HepG2 (cell line): ENCODE measurements around the gene CFL1. TPM values are rescaled to one million over a fixed set of nuclear protein-coding genes. Genes with fewer than 3 reads are reported as not detected.

Experiments used
- BCL6 ChIP-seq: IDR thresholded peaks from 2 replicates; pipeline ENCODE4 v1.6.1; 2016; ENCODE audit warnings: missing genetic modification reagents, missing compliant biosample characterization
- CAMTA2 ChIP-seq: sonication (generic); formaldehyde crosslinking; IDR thresholded peaks from 2 replicates; pipeline ENCODE4 v1.4.0; 2020; ENCODE audit warnings: mild to moderate bottlenecking, missing genetic modification reagents, borderline replicate concordance
- GPN1 ChIP-seq: sonication (generic); formaldehyde crosslinking; IDR thresholded peaks from 2 replicates; pipeline ENCODE4 v1.5.1; 2020; ENCODE audit warnings: missing genetic modification reagents, borderline replicate concordance
- HDAC2 ChIP-seq: sonication (generic); formaldehyde crosslinking; IDR thresholded peaks from 2 replicates; pipeline ENCODE4 v1.4.0; 2020; ENCODE audit warnings: missing genetic modification reagents
- LBX2 ChIP-seq: sonication (generic); formaldehyde crosslinking; IDR thresholded peaks from 2 replicates; pipeline ENCODE4 v1.5.0; 2020; ENCODE audit warnings: missing genetic modification reagents, mild to moderate bottlenecking, borderline replicate concordance
- MLX ChIP-seq: IDR thresholded peaks from 2 replicates; pipeline ENCODE4 v1.6.1; 2016
- MXI1 ChIP-seq: IDR thresholded peaks from 3 replicates; pipeline ENCODE4 v1.6.1; 2012; ENCODE audit warnings: low read depth, low read length, inconsistent platforms, borderline replicate concordance
- SIN3A ChIP-seq: IDR thresholded peaks from 2 replicates; pipeline ENCODE4 v1.6.1; 2011; ENCODE audit warnings: low read depth, mild to moderate bottlenecking, control low read depth, low read length, borderline replicate concordance
- SMAD9 ChIP-seq: sonication (generic); formaldehyde crosslinking; IDR thresholded peaks from 2 replicates; pipeline ENCODE4 v1.5.1; 2020; ENCODE audit warnings: mild to moderate bottlenecking, missing genetic modification reagents
- SMARCE1 ChIP-seq: fragments of 450-650 bp; IDR thresholded peaks from 2 replicates; pipeline ENCODE4 v1.6.1; 2017; ENCODE audit warnings: borderline replicate concordance
- SRSF4 ChIP-seq: fragments of 200-400 bp; formaldehyde crosslinking; IDR thresholded peaks from one replicate; pipeline ENCODE4 v1.6.1; 2018; ENCODE audit warnings: mild to moderate bottlenecking, low read depth, low read length, moderate library complexity; ENCODE audit not compliant: poor library complexity, severe bottlenecking
- THYN1 ChIP-seq: sonication (generic); formaldehyde crosslinking; IDR thresholded peaks from 2 replicates; pipeline ENCODE4 v1.8.1; 2023; ENCODE audit warnings: low read depth, mild to moderate bottlenecking, moderate library complexity, missing genetic modification reagents, borderline replicate concordance
- ZFY ChIP-seq: sonication (generic); formaldehyde crosslinking; IDR thresholded peaks from 2 replicates; pipeline ENCODE4 v1.4.0; 2020; ENCODE audit warnings: missing genetic modification reagents
- ZNF20 ChIP-seq: sonication (generic); formaldehyde crosslinking; IDR thresholded peaks from 2 replicates; pipeline ENCODE4 v1.4.0; 2020; ENCODE audit warnings: mild to moderate bottlenecking, moderate library complexity, missing genetic modification reagents
- ZNF260 ChIP-seq: sonication (generic); formaldehyde crosslinking; IDR thresholded peaks from 2 replicates; pipeline ENCODE4 v1.4.0; 2020; ENCODE audit warnings: missing genetic modification reagents, low read depth, mild to moderate bottlenecking, borderline replicate concordance
- ZNF510 ChIP-seq: sonication (generic); formaldehyde crosslinking; IDR thresholded peaks from 2 replicates; pipeline ENCODE4 v1.4.0; 2020; ENCODE audit warnings: low read depth, mild to moderate bottlenecking, missing genetic modification reagents
- ZNF547 ChIP-seq: sonication (generic); formaldehyde crosslinking; IDR thresholded peaks from 2 replicates; pipeline ENCODE4 v1.5.1; 2020; ENCODE audit warnings: mild to moderate bottlenecking, missing genetic modification reagents
- ZNF713 ChIP-seq: sonication (generic); formaldehyde crosslinking; IDR thresholded peaks from 2 replicates; pipeline ENCODE4 v1.4.0; 2020; ENCODE audit warnings: mild to moderate bottlenecking, missing genetic modification reagents
- ZNF773 ChIP-seq: sonication (generic); formaldehyde crosslinking; IDR thresholded peaks from 2 replicates; pipeline ENCODE4 v1.4.0; 2020; ENCODE audit warnings: missing genetic modification reagents, borderline replicate concordance
- polyA plus RNA-seq, 8 experiments: library from polyadenylated mRNA; depleted of rRNA in 3 of 8; stranded (reverse) in 7 of 8; unstranded in 1 of 8; fragments of >200 nt; fragmentation: Illumina TruSeq in 4 of 8; extraction: Trizol in 4 of 8; gene quantifications; 2 replicates each; pipeline versions ENCODE4 v1.2.1 to v1.2.3, GENCODE V29; 2011 to 2016; ENCODE audit warnings: low read depth in 4 of 8, missing spikeins in 1 of 8, mixed read lengths in 1 of 8; ENCODE audit not compliant: insufficient read depth in 1 of 8
- total RNA-seq, 5 experiments: library from RNA; depleted of rRNA; stranded (reverse); fragments of >200 nt; fragmentation: Illumina TruSeq; extraction: Trizol; gene quantifications; 2 replicates each; pipeline ENCODE4 v1.2.3, GENCODE V29; 2016; ENCODE audit warnings: low read depth in 1 of 5
- TF ChIP-seq, protein P1 (sequence below): sonication (generic); formaldehyde crosslinking; IDR thresholded peaks from 2 replicates; pipeline ENCODE4 v1.4.0; 2020; ENCODE audit warnings: missing genetic modification reagents
- TF ChIP-seq, protein P2 (sequence below): sonication (generic); formaldehyde crosslinking; conservative IDR thresholded peaks from 2 replicates; pipeline ENCODE4 v1.4.0; 2020; ENCODE audit warnings: mild to moderate bottlenecking, missing genetic modification reagents, moderate library complexity

CFL1 gene
- total and polyA plus RNA-seq, 2 of the 13 experiments (the other 11 are each of a cell fraction or from before 2014, with no cell fraction given), result 379 to 383 TPM

DNA sequence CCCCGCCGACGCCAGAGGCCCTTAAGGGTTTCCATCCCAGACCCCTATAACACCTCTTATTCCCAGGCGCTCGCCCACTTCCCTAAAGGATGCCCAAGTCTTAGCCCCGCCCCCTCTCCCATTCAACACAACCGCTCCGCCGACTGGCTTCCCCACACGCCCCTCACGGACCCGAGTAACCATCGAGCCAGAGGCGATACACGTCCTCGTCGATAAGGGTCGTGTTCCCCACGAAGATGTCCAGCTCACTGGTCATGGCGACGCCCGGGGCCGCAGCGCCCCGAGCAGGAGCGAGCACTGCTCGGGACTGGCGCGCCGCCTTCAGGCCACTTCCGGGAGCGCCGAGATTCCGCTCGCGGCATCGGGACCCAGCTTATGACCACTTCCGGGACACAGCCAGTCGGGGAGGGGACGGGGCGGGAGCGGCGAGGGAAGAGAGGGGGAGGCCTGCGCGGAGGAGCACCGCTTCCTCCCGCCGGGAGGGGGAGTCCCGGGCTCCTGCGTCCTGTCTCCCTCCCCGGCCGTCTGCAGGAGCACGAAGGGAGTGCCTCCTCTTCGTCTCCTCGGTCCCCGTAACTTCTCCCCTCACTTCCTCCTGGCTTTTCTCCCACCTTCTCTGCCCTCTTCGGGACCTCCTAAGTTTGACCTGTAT, 30.3 kb upstream of the CFL1 start, which contains the start of gene FIBP (continued):
- TF ChIP-seq, protein P1, sequence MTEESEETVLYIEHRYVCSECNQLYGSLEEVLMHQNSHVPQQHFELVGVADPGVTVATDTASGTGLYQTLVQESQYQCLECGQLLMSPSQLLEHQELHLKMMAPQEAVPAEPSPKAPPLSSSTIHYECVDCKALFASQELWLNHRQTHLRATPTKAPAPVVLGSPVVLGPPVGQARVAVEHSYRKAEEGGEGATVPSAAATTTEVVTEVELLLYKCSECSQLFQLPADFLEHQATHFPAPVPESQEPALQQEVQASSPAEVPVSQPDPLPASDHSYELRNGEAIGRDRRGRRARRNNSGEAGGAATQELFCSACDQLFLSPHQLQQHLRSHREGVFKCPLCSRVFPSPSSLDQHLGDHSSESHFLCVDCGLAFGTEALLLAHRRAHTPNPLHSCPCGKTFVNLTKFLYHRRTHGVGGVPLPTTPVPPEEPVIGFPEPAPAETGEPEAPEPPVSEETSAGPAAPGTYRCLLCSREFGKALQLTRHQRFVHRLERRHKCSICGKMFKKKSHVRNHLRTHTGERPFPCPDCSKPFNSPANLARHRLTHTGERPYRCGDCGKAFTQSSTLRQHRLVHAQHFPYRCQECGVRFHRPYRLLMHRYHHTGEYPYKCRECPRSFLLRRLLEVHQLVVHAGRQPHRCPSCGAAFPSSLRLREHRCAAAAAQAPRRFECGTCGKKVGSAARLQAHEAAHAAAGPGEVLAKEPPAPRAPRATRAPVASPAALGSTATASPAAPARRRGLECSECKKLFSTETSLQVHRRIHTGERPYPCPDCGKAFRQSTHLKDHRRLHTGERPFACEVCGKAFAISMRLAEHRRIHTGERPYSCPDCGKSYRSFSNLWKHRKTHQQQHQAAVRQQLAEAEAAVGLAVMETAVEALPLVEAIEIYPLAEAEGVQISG (CRISPR knock-in tag), result peak; percentile 92
- TF ChIP-seq GPN1 (no peak), ZNF713 (CRISPR knock-in tag) (no peak), SIN3A (peak; percentile 60; the same call in 1 of the 2 replicates), BCL6 (CRISPR knock-in tag) (peak; percentile 35; the same call in 1 of the 2 replicates), ZNF510 (CRISPR knock-in tag) (no peak), LBX2 (CRISPR knock-in tag) (no peak; the same call in 1 of the 2 replicates), ZNF20 (CRISPR knock-in tag) (no peak), ZNF260 (CRISPR knock-in tag) (no peak), SMARCE1 (no peak), ZFY (CRISPR knock-in tag) (peak; percentile 66; the same call in 1 of the 2 replicates), MXI1 (peak; percentile 70; the same call in 1 of the 3 replicates), SMAD9 (CRISPR knock-in tag) (no peak), MLX (CRISPR knock-in tag) (peak; percentile 12; the same call in 1 of the 2 replicates), ZNF773 (CRISPR knock-in tag) (no peak), SRSF4 (no peak), ZNF547 (CRISPR knock-in tag) (no peak), HDAC2 (CRISPR knock-in tag) (peak; percentile 62; the same call in 1 of the 2 replicates), THYN1 (no peak), CAMTA2 (no peak)
- TF ChIP-seq, protein P2, sequence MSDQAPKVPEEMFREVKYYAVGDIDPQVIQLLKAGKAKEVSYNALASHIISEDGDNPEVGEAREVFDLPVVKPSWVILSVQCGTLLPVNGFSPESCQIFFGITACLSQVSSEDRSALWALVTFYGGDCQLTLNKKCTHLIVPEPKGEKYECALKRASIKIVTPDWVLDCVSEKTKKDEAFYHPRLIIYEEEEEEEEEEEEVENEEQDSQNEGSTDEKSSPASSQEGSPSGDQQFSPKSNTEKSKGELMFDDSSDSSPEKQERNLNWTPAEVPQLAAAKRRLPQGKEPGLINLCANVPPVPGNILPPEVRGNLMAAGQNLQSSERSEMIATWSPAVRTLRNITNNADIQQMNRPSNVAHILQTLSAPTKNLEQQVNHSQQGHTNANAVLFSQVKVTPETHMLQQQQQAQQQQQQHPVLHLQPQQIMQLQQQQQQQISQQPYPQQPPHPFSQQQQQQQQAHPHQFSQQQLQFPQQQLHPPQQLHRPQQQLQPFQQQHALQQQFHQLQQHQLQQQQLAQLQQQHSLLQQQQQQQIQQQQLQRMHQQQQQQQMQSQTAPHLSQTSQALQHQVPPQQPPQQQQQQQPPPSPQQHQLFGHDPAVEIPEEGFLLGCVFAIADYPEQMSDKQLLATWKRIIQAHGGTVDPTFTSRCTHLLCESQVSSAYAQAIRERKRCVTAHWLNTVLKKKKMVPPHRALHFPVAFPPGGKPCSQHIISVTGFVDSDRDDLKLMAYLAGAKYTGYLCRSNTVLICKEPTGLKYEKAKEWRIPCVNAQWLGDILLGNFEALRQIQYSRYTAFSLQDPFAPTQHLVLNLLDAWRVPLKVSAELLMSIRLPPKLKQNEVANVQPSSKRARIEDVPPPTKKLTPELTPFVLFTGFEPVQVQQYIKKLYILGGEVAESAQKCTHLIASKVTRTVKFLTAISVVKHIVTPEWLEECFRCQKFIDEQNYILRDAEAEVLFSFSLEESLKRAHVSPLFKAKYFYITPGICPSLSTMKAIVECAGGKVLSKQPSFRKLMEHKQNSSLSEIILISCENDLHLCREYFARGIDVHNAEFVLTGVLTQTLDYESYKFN (CRISPR knock-in tag), result no peak; the same call in none of the 2 replicates
